Activated B cell treated with CpG ODN at 0.5 μM for 24 hours (primary cell): Measurements from ENCODE around the gene VPS50. TPM values are rescaled to one million over a fixed set of nuclear protein-coding genes. Genes with fewer than 3 reads are reported as not detected.

ENCODE experiments used
- ATAC-seq: fragments of 200-7000 bp; cut with Tn5 transposase; one replicate; pipeline ENCODE4 v1.10.0; 2021; ENCODE audit warnings: low read depth, mild to moderate bottlenecking, moderate library complexity
- CTCF ChIA-PET: fragments of 350-600 bp; sonication (Branson Sonifier 250); formaldehyde crosslinking; loops from one replicate; lab custom pipeline; 2021; ENCODE audit warnings: antibody characterized with exemption; lab: Charles Lee
- POLR2A ChIA-PET: fragments of 350-600 bp; sonication (Branson Sonifier 250); formaldehyde crosslinking; loops from one replicate; lab custom pipeline; 2021; ENCODE audit warnings: antibody characterized with exemption; lab: Charles Lee
- DNase-seq: peaks from one replicate; pipeline ENCODE4 v3.0.0; 2022
- H3K27ac Mint-ChIP-seq: one replicate; pipeline ENCODE4 v1.8.0; 2020; ENCODE audit warnings: mixed read lengths
- H3K27me3 Mint-ChIP-seq: one replicate; pipeline ENCODE4 v1.8.0; 2021; ENCODE audit warnings: mixed read lengths
- H3K36me3 Mint-ChIP-seq: one replicate; pipeline ENCODE4 v1.8.0; 2021; ENCODE audit warnings: low read depth, mixed read lengths
- H3K4me1 Mint-ChIP-seq: one replicate; pipeline ENCODE4 v1.8.0; 2021; ENCODE audit warnings: mixed read lengths
- H3K4me3 Mint-ChIP-seq: one replicate; pipeline ENCODE4 v1.8.0; 2020; ENCODE audit warnings: mild to moderate bottlenecking, mixed read lengths
- H3K9me3 Mint-ChIP-seq: one replicate; pipeline ENCODE4 v1.8.0; 2020; ENCODE audit warnings: mixed read lengths
- intact Hi-C: fragments of 100-400 bp; cut with micrococcal nuclease; formaldehyde crosslinking; loops from one replicate; pipeline ENCODE4 v1.15.1; 2024
- total RNA-seq: library from RNA; stranded (reverse); gene quantifications from 2 replicates; pipeline ENCODE4 v1.2.3, GENCODE V29; 2022
- TF ChIP-seq, protein P1 (sequence below): fragments of 200-600 bp; IDR thresholded peaks from one replicate; pipeline ENCODE4 v1.8.0; 2022; ENCODE audit warnings: antibody characterized with exemption, mild to moderate bottlenecking

VPS50 gene
- total RNA-seq, 1 donor from 2014 or later: 43.7 TPM

GRCh38 chr7:93249491-93250148, 17.5 kb downstream of the VPS50 start:
- intact Hi-C loops: loop anchor here (5.0 to 10.0 kb wide), 2 partner anchors 465 to 653 kb away; no protein-coding TSS in a partner anchor
- ChIA-PET POLR2A (no interaction called here), CTCF (no interaction called here)
- H3K4me3 Mint-ChIP-seq: no peak overlapping the region
- peaks cover 24% of the 10 kb centered on the region for H3K36me3 Mint-ChIP-seq
- ATAC-seq: no peak
- DNase-seq: no peak
- no peaks in the 10 kb centered on the region for H3K9me3 Mint-ChIP-seq
- TF ChIP-seq, protein P1, sequence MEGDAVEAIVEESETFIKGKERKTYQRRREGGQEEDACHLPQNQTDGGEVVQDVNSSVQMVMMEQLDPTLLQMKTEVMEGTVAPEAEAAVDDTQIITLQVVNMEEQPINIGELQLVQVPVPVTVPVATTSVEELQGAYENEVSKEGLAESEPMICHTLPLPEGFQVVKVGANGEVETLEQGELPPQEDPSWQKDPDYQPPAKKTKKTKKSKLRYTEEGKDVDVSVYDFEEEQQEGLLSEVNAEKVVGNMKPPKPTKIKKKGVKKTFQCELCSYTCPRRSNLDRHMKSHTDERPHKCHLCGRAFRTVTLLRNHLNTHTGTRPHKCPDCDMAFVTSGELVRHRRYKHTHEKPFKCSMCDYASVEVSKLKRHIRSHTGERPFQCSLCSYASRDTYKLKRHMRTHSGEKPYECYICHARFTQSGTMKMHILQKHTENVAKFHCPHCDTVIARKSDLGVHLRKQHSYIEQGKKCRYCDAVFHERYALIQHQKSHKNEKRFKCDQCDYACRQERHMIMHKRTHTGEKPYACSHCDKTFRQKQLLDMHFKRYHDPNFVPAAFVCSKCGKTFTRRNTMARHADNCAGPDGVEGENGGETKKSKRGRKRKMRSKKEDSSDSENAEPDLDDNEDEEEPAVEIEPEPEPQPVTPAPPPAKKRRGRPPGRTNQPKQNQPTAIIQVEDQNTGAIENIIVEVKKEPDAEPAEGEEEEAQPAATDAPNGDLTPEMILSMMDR: no peak
- no peaks in the 10 kb centered on the region for H3K27me3 Mint-ChIP-seq
- H3K4me1 Mint-ChIP-seq: peaks cover 2% of the 10 kb centered on the region
- H3K27ac Mint-ChIP-seq: no peak overlapping the region

DNA sequence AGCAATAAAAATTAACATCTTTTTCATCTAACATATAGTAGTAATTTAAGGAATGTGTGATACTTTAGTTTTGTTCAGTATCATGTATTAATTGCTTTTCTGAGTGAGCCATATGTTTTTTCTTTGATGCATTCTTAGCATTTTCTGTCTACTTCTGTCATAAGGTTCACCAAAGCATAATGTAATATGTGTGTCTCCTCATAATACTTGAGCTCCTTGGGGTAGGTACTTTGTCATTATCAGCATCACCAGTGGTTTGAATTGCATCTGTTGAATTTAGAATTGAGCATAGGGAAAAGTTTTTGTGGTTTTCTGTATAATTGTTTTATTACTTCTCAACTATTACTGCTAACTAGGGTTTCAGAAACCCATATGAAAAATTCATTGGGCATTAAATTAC, 26.5 kb downstream of the VPS50 start:
- Mint-ChIP-seq H3K27me3 (no peaks in the 10 kb centered on the region), H3K9me3 (no peaks in the 10 kb centered on the region), H3K4me1 (no peaks in the 10 kb centered on the region), H3K27ac (no peak overlapping the region), H3K4me3 (no peak overlapping the region), H3K36me3 (peaks cover 60% of the 10 kb centered on the region)
- no peak for DNase-seq
- ChIA-PET CTCF (no interaction called here), POLR2A (no interaction called here)
- ATAC-seq: no peak
- TF ChIP-seq, protein P1: no peak
- intact Hi-C loops: no loop called here

- CTCF ChIA-PET: no interaction called here
- peaks cover 58% of the 10 kb centered on the region for H3K36me3 Mint-ChIP-seq
- H3K27me3 Mint-ChIP-seq: no peaks in the 10 kb centered on the region
- H3K4me1 Mint-ChIP-seq: no peaks in the 10 kb centered on the region
- POLR2A ChIA-PET: no interaction called here
- TF ChIP-seq, protein P1: no peak
- ATAC-seq (no peak), DNase-seq (no peak)
- H3K27ac Mint-ChIP-seq: no peak overlapping the region
- no peaks in the 10 kb centered on the region for H3K9me3 Mint-ChIP-seq
- intact Hi-C loops: no loop called here
- no peak overlapping the region for H3K4me3 Mint-ChIP-seq
Measured at GRCh38 chr7:93262535-93262934, 30.4 kb downstream of the VPS50 start.

GRCh38 chr7:93265220-93265619, 33.1 kb downstream of the VPS50 start:
- H3K36me3 Mint-ChIP-seq: peaks cover 65% of the 10 kb centered on the region

GRCh38 chr7:93279541-93279940, 47.4 kb downstream of the VPS50 start:
- intact Hi-C loops: no loop called here
- H3K4me3 Mint-ChIP-seq: no peak overlapping the region
- no peaks in the 10 kb centered on the region for H3K9me3 Mint-ChIP-seq
- TF ChIP-seq, protein P1: no peak
- H3K4me1 Mint-ChIP-seq: no peaks in the 10 kb centered on the region
- DNase-seq (no peak), ATAC-seq (no peak)
- CTCF ChIA-PET: no interaction called here
- H3K27me3 Mint-ChIP-seq: no peaks in the 10 kb centered on the region
- POLR2A ChIA-PET: no interaction called here
- H3K27ac Mint-ChIP-seq: no peak overlapping the region
- H3K36me3 Mint-ChIP-seq: peaks cover 45% of the 10 kb centered on the region

More at GRCh38 chr7:93265220-93265619, 33.1 kb downstream of the VPS50 start:
- intact Hi-C loops: no loop called here
- CTCF ChIA-PET: interaction anchor here (1.6 kb wide), 1 partner anchor 19 kb away, joined by 5 read pairs; no protein-coding TSS in a partner anchor
- Mint-ChIP-seq H3K4me3 (no peak overlapping the region), H3K4me1 (peaks cover under 1% of the 10 kb centered on the region), H3K27me3 (no peaks in the 10 kb centered on the region), H3K27ac (no peak overlapping the region), H3K9me3 (no peaks in the 10 kb centered on the region)
- TF ChIP-seq, protein P1: no peak
- POLR2A ChIA-PET: no interaction called here
- ATAC-seq (no peak), DNase-seq (no peak)
